Renal cortex interstitium (tissue), 11 donors: Measurements from ENCODE around the gene PLPP1. TPM values are rescaled to one million over a fixed set of nuclear protein-coding genes. Genes with fewer than 3 reads are reported as not detected.
A peak's percentile ranks its signal among the peaks of the same experiment; 100 is the strongest.
"Not testable (repeated sequence)": the region's sequence is repeated elsewhere in the genome, so short reads cannot be mapped to it uniquely, and the experiment has no call there.

ENCODE experiments used
- DNase-seq, 11 donors: peaks; one replicate each; pipeline ENCODE4 v3.0.0-alpha.2; 2013; ENCODE audit warnings: low read depth in 9 of 11, low spot score in 4 of 11; ENCODE audit errors: extremely low read depth in 1 of 11
- polyA plus RNA-seq, 3 donors: library from polyadenylated mRNA; unstranded; fragments of 120-200 nt; gene quantifications; one replicate each; pipeline ENCODE4 v1.2.1, GENCODE V29; 2013; ENCODE audit not compliant: insufficient read length in 3 of 3

Gene PLPP1
- polyA plus RNA-seq, 3 donors, result 79.3 to 96.4 (median 83.1) TPM

DNA sequence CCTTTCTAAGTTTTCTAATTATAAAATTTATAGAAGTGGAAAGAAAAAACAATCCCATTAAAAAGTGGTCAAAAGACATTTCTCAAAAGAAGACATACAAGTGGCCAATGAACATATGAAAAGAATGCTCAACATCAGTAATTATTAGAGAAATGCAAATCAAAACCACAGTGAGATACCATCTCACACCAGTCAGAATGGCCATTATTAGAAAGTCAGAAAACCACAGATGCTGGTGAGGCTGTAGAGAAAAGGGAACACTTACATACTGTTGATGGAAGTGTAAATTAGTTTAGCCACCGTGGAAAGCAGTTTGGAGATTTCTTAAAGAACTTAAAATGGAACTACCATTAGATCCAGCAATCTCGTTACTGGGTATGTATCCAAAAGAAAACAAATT is 23.7 kb upstream of the PLPP1 start:
- DNase-seq, result no peak

DNA sequence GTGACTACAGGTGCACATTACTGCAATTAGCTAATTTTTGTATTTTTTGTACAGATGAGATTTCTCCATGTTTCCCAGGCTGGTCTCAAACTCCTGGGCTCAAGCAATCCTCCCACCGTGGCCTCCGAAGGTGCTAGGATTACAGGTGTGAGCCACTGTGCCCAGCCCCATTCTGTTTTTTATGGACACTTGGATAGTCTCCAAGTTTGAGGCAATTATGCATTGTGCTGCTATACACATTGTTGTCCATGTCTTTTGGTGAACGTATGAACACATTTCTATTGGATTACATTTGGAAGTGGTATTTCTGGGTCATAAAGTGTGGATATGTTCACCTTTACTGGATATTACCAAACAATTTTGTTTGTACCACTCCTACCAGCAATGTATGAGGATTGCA is 22.4 kb upstream of the PLPP1 start:
- no peak for DNase-seq

DNA sequence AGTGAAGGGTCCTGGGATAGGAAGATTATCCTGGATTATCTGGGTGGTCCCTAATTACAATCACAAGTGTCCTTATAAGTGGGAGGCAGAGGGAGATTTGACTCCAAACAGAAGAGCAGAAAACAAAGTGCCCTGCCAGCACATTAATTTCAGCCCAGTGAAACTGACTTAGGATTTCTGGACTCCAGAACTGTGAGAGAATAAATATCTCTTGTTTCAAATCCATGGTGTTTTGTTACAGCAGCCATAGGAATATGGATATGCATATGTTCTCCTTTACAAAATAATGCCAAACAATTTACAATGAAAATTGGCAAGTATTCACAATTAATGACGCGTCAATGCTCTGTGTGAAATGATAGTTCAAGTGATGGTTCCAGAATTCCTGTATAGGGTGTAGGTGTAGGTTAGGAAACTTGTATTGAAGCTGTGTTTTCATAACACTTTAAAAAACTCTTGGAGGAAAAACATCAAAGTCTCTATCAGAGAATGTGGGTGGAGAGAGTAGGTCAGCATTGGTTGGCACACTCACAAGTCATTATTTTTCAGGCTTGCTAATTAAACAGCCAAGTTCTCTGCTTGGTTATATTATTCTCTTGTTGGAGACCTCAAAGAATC is 19.9 kb upstream of the PLPP1 start:
- DNase-seq, result no peak

- DNase-seq, result no peak
These were observed 17.1 kb upstream of the PLPP1 start for GRCh38 chr5:55551904-55552303.

GRCh38 chr5:55551358-55551757 is 16.6 kb upstream of the PLPP1 start:
- DNase-seq, result no peak

- no peak for DNase-seq
These were observed 13.0 kb upstream of the PLPP1 start for GRCh38 chr5:55547781-55548180.

GRCh38 chr5:55546947-55547346 is 12.2 kb upstream of the PLPP1 start:
- no peak for DNase-seq

- DNase-seq, result no peak
These were observed 9.6 kb upstream of the PLPP1 start for GRCh38 chr5:55544341-55544740.

DNA sequence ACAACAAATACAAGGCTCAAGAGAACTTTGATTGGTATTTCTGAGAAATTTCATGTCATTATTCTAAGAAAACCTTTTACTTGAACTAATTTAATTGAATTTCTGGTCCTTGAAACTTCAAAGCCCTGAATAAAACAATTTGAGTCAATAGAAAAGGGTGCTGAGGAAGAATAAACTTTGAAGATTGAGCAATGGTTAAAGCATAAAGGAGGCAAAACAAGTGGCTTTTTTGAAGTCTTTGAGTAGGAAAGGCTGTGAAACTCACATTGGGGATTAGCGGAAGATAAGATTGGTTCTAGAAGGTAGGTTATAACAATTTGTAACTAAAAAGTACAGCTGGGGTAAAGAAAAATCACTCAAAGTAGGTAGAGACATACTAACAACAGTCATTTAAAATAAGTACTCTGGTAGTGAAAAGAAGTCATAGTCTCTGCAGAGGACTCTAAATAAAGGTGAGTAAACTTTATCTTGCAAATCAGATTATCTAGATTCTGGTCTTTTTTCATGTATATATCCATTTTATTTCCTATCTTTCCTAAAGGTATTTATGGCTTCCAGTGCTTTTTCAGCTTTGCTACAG is 6.4 kb upstream of the PLPP1 start:
- DNase-seq, result no peak

- no peak for DNase-seq
These were observed 5.8 kb upstream of the PLPP1 start for GRCh38 chr5:55540525-55540924.

- no peak for DNase-seq
These were observed 5.3 kb upstream of the PLPP1 start for GRCh38 chr5:55540024-55540423.

DNA sequence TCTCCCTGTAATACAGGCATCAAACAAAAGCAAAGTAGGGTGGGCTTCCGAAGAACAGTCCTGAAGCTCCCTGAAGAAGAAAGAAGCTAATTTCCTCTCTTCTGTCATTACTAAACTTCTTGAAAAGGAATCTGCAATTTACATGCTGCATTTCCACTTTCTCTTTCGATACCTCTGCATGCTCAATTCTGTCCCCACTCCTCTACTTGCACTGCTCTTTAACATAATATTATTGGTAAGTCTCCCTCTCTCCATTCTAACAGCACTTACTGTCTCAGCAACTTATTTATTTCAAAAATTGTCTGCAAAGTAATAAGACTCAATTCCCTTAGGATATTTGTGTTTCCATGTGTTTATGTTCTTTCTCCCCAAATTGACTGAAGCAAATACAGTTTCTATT is 3.9 kb upstream of the PLPP1 start:
- no peak for DNase-seq

GRCh38 chr5:55537315-55537714 is 2.6 kb upstream of the PLPP1 start:
- not testable (repeated sequence) for DNase-seq

GRCh38 chr5:55535199-55535905 is 588 bp upstream of the PLPP1 start:
- DNase-seq, result peak in 1 of 11 donors; percentile 17

- peak in 9 of 11 donors; percentile 36 to 73 (median 47) for DNase-seq
These were observed 986 bp downstream of the PLPP1 start for GRCh38 chr5:55533521-55534435.

DNA sequence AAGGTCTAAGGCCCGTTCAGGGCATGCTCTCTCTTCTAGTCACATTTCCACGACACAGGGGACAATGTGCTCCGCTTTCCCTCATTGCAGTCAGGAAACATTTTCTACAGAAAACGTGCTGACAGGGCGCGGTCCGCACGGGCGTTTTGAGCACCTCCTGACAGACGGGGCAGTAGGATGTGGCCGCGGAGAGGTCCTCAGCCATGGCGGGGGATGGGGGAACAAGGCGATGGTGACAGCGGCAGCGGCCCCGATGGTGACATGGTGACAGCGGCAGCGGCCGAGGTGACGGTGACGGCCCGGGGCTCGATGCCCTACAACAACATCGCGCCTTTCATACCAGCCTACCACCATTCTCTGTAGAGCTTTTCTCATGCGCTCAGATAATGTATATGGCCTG is 4.1 kb downstream of the PLPP1 start:
- no peak for DNase-seq

GRCh38 chr5:55524816-55525215 is 9.9 kb downstream of the PLPP1 start:
- no peak for DNase-seq

- no peak for DNase-seq
These were observed 11.5 kb downstream of the PLPP1 start for GRCh38 chr5:55523293-55523692.

GRCh38 chr5:55521881-55522280 is 12.9 kb downstream of the PLPP1 start:
- no peak for DNase-seq
